ENCODE measurements around the gene GRAMD1B. TPM values are rescaled to one million over a fixed set of nuclear protein-coding genes. Genes with fewer than 3 reads are reported as not detected.
"Not testable (repeated sequence)": the region's sequence is repeated elsewhere in the genome, so short reads cannot be mapped to it uniquely, and the experiment has no call there.

Gene GRAMD1B
- total RNA-seq, 1 donor from 2014 or later = 0.26 TPM

GRCh38 chr11:123457187-123457770 lies 27.2 kb downstream of the GRAMD1B start:
- TF ChIP-seq CTCF (IDR thresholded peaks at IDR 0.05; ENCODE audit: insufficient read depth, low read length, severe bottlenecking) = no peak
- no peaks in the 10 kb centered on the region for H3K36me3 ChIP-seq (ENCODE audit: control insufficient read depth, insufficient read depth, low read length)
- H3K27me3 ChIP-seq (ENCODE audit: control insufficient read depth, insufficient read depth, low read length) = no peaks in the 10 kb centered on the region
- DNase-seq (ENCODE audit: low read depth) = no peak
- H3K4me3 ChIP-seq (ENCODE audit: low read depth, low read length) = no peak overlapping the region
- FAIRE-seq = no peak

DNA sequence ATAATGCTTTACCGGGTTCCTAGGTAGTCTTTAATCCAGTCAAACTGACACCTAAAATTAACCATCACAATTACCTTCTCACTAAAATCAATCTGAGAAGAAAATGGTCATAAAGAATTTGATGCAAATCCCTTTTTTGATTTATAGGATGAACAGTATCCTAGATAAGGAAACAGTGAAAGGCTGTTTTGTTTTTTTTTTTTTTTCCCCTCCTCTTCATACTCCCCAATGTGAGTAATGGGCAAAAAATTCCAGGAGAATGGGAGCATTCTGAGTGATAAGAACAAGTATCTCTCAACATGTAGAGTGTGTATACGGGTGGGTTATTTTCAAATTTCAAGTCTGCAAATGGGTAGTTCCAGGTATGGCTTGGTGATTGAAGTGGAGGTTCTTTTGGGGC lies 28.4 kb downstream of the GRAMD1B start:
- Histone ChIP-seq H3K36me3 (ENCODE audit: control insufficient read depth, insufficient read depth, low read length) (no peaks in the 10 kb centered on the region), H3K4me3 (ENCODE audit: low read depth, low read length) (no peak overlapping the region), H3K27me3 (ENCODE audit: control insufficient read depth, insufficient read depth, low read length) (no peaks in the 10 kb centered on the region)
- no peak for TF ChIP-seq CTCF (IDR thresholded peaks at IDR 0.05; ENCODE audit: insufficient read depth, low read length, severe bottlenecking)
- FAIRE-seq (no peak), DNase-seq (ENCODE audit: low read depth) (no peak)

GRCh38 chr11:123460012-123460700 lies 30.1 kb downstream of the GRAMD1B start:
- FAIRE-seq = no peak
- H3K36me3 ChIP-seq (ENCODE audit: control insufficient read depth, insufficient read depth, low read length) = no peaks in the 10 kb centered on the region
- H3K27me3 ChIP-seq (ENCODE audit: control insufficient read depth, insufficient read depth, low read length) = no peaks in the 10 kb centered on the region
- H3K4me3 ChIP-seq (ENCODE audit: low read depth, low read length) = no peak overlapping the region
- no peak for DNase-seq (ENCODE audit: low read depth)
- TF ChIP-seq CTCF (IDR thresholded peaks at IDR 0.05; ENCODE audit: insufficient read depth, low read length, severe bottlenecking) = no peak

DNA sequence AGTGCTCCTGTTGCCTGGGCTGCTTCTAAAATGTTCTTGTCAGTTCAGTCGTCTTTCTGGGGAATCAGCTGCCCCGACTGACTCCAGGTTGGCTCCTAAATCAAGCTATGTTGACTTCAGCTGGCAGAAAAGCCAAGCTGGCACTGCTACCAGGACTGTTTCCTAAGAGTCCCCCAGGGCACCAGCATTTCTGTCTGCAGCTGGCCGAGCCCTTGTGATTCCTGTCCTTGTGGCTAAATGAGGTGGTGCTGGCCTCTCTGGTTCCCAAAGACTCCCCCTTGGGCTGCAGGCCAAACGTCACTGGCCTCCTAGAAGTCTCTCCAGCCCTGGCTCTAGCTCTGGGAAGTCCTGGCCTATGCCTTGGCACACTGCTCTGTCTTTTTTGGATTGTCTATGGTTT lies 31.1 kb downstream of the GRAMD1B start:
- Histone ChIP-seq H3K36me3 (ENCODE audit: control insufficient read depth, insufficient read depth, low read length) (no peaks in the 10 kb centered on the region), H3K4me3 (ENCODE audit: low read depth, low read length) (no peak overlapping the region), H3K27me3 (ENCODE audit: control insufficient read depth, insufficient read depth, low read length) (no peaks in the 10 kb centered on the region)
- TF ChIP-seq CTCF (IDR thresholded peaks at IDR 0.05; ENCODE audit: insufficient read depth, low read length, severe bottlenecking) = no peak
- FAIRE-seq (no peak), DNase-seq (ENCODE audit: low read depth) (no peak)

GRCh38 chr11:123465667-123466066 lies 35.6 kb downstream of the GRAMD1B start:
- H3K27me3 ChIP-seq (ENCODE audit: control insufficient read depth, insufficient read depth, low read length); FAIRE-seq; H3K36me3 ChIP-seq (ENCODE audit: control insufficient read depth, insufficient read depth, low read length); DNase-seq (ENCODE audit: low read depth); H3K4me3 ChIP-seq (ENCODE audit: low read depth, low read length): not testable (repeated sequence)

- H3K4me3 ChIP-seq (ENCODE audit: low read depth, low read length); FAIRE-seq; H3K36me3 ChIP-seq (ENCODE audit: control insufficient read depth, insufficient read depth, low read length); DNase-seq (ENCODE audit: low read depth); H3K27me3 ChIP-seq (ENCODE audit: control insufficient read depth, insufficient read depth, low read length): not testable (repeated sequence)
These were observed 36.1 kb downstream of the GRAMD1B start for GRCh38 chr11:123466172-123466571.

DNA sequence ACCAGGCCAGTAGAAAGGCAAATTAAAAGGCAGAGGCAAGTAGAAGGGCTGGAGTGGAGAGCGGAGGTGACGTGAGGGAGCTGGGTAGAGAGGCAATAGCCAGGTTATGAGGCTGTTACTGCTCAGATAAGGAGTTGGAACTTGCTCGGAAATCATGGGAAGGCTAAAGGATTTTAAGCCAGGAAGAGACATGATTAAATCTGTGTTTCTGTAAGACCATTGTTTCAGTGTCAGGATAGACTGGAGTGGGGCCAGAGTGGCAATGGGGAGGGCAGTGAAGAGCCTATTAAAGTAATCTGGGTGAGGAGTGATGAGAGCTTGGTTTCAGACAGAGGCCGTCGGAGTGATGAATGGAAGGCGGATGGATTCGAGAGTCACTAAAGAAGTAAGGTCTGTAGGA lies 39.0 kb downstream of the GRAMD1B start:
- no peak for FAIRE-seq
- no peak for TF ChIP-seq CTCF (IDR thresholded peaks at IDR 0.05; ENCODE audit: insufficient read depth, low read length, severe bottlenecking)
- Histone ChIP-seq H3K27me3 (ENCODE audit: control insufficient read depth, insufficient read depth, low read length) (no peaks in the 10 kb centered on the region), H3K4me3 (ENCODE audit: low read depth, low read length) (no peak overlapping the region), H3K36me3 (ENCODE audit: control insufficient read depth, insufficient read depth, low read length) (no peaks in the 10 kb centered on the region)
- DNase-seq (ENCODE audit: low read depth) = no peak

Data from bronchial epithelial cell (primary cell).